ENCODE results near the gene SDK2. TPM values are rescaled to one million over a fixed set of nuclear protein-coding genes. Genes with fewer than 3 reads are reported as not detected.

The SDK2 gene
- total and polyA plus RNA-seq, 9 of the 15 experiments (the other 6 are each of a cell fraction or from before 2014, with no cell fraction given), result 0.04 TPM; not detected in 8

DNA sequence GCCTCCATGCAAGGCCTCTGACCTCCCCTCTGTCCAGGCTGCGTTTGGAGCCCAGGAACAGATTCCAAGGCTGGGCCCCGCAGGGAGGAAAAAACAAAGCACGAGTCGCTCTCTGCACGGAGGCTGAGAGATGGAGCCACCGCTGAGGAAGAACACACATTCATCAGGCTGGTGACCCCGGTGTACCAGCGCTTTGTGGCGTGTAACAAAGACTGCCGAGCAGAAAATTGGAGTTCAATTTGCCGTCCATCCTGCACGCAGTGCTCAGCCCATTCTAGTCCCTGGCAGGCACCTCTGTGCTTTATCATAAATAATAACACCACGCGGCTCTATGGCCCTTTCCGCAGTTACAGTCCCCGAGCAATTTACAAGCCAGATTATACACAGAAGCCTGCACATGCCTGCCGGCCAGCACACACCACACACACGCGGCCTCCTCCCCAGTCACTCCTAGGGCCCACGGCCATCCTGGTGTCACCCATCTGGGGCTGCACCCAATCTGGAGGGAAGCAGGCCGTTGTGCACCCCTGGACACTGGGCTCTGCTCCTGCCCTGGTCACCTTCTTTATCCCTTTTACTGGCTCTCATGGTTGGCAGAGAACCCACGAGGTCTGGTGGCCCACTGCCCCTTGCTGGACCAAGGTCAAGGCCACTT, 124.4 kb downstream of the SDK2 start:
- ChIA-PET CTCF (ENCODE audit: low intra/inter-chr PET ratio) (no interaction called here), POLR2A (no interaction called here)
- in situ Hi-C loops (cut with MboI) (no loop called here), intact Hi-C loops (cut with micrococcal nuclease) (no loop called here)
- H3K4me2 ChIP-seq (ENCODE audit: insufficient read depth, low read length), result no peak overlapping the region
- no peaks in the 10 kb centered on the region for H3K9me1 ChIP-seq (ENCODE audit: control insufficient read depth, insufficient read depth, low read length)
- H3K9me3 ChIP-seq (replicated peaks; ENCODE audit: control insufficient read depth, insufficient read depth, low read depth, low read length), result no peaks in the 10 kb centered on the region
- FAIRE-seq (no peak), DNase-seq (ENCODE audit: extremely low read depth in 1 of 4, low spot score in 3 of 4) (no peak), ATAC-seq (no peak)
- 0% methylated on average over 22 of the region's 22 CpGs for WGBS (ENCODE audit: insufficient coverage, low coverage, missing lambda C conversion rate)
- no peaks in the 10 kb centered on the region for H3K79me2 ChIP-seq (ENCODE audit: control insufficient read depth, insufficient read depth, low read length)
- no peaks in the 10 kb centered on the region for H3K4me1 ChIP-seq (replicated peaks in 1 of 2; ENCODE audit: control insufficient read depth in 2 of 2, insufficient read depth in 2 of 2, low read length in 2 of 2)
- no peak overlapping the region for H3K27ac ChIP-seq (ENCODE audit: extremely low read depth, low read depth, low read length)
- H3K4me3 ChIP-seq, result no peak overlapping the region
- H2AFZ ChIP-seq (ENCODE audit: low read depth, low read length), result no peak overlapping the region
- no peaks in the 10 kb centered on the region for H4K20me1 ChIP-seq (replicated peaks; ENCODE audit: control insufficient read depth, insufficient read depth, low read length)
- no TSS peak for BruUV-seq (replicated peaks)
- H3K9ac ChIP-seq (ENCODE audit: insufficient read depth in 1 of 2, low read depth in 2 of 2, low read length in 2 of 2), result no peak overlapping the region
- peaks cover 0 to 60% of the 10 kb centered on the region in 2 experiments; a peak in 2 of 5 replicates for H3K27me3 ChIP-seq (ENCODE audit: control insufficient read depth in 2 of 2, insufficient read depth in 2 of 2, low read length in 2 of 2)
- H3K36me3 ChIP-seq (ENCODE audit: control insufficient read depth, insufficient read depth, low read length), result no peaks in the 10 kb centered on the region
- TF ChIP-seq MAFK (IDR thresholded peaks at IDR 0.05; ENCODE audit: low read length) (no peak), CEBPZ (IDR thresholded peaks at IDR 0.05; ENCODE audit: borderline replicate concordance, low read depth, low read length) (no peak), RNF219 (CRISPR knock-in tag; IDR thresholded peaks at IDR 0.05) (no peak), PCBP2 (IDR thresholded peaks at IDR 0.05; ENCODE audit: low read depth, low read length, poor library complexity, severe bottlenecking) (no peak), HNRNPUL1 (IDR thresholded peaks at IDR 0.05; ENCODE audit: low read length) (no peak), EP300 (IDR thresholded peaks at IDR 0.05; ENCODE audit: low read length) (no peak), CBFA2T2 (conservative IDR thresholded peaks at IDR 0.05) (no peak), ZBTB5 (IDR thresholded peaks at IDR 0.05) (no peak), ZNF398 (CRISPR knock-in tag; IDR thresholded peaks at IDR 0.05) (no peak), MAFF (IDR thresholded peaks at IDR 0.05; ENCODE audit: low read length) (no peak)
- TF ChIP-seq, protein P1, sequence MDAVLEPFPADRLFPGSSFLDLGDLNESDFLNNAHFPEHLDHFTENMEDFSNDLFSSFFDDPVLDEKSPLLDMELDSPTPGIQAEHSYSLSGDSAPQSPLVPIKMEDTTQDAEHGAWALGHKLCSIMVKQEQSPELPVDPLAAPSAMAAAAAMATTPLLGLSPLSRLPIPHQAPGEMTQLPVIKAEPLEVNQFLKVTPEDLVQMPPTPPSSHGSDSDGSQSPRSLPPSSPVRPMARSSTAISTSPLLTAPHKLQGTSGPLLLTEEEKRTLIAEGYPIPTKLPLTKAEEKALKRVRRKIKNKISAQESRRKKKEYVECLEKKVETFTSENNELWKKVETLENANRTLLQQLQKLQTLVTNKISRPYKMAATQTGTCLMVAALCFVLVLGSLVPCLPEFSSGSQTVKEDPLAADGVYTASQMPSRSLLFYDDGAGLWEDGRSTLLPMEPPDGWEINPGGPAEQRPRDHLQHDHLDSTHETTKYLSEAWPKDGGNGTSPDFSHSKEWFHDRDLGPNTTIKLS (IDR thresholded peaks at IDR 0.05; ENCODE audit: borderline replicate concordance, low read depth), result no peak

Measured in K562 (cell line).